Ishikawa (cell line): ENCODE measurements around the gene DROSHA.

ENCODE experiments used
- CEBPB ChIP-seq: IDR thresholded peaks from 2 replicates; pipeline ENCODE4 v1.6.1; 2012
- CREB1 ChIP-seq: IDR thresholded peaks from 2 replicates; pipeline ENCODE4 v1.6.1; 2012; ENCODE audit warnings: low read depth
- EGR1 ChIP-seq: IDR thresholded peaks from 2 replicates; pipeline ENCODE4 v1.6.1; 2012
- EP300 ChIP-seq: IDR thresholded peaks from 2 replicates; pipeline ENCODE4 v1.6.1; 2012; ENCODE audit warnings: borderline replicate concordance
- FOXM1 ChIP-seq: IDR thresholded peaks from 2 replicates; pipeline ENCODE4 v1.6.1; 2012; ENCODE audit warnings: low read depth, borderline replicate concordance
- NFIC ChIP-seq: IDR thresholded peaks from 2 replicates; pipeline ENCODE4 v1.6.1; 2012
- RAD21 ChIP-seq: IDR thresholded peaks from 2 replicates; pipeline ENCODE4 v1.6.1; 2012; ENCODE audit warnings: low read depth
- REST ChIP-seq: IDR thresholded peaks from 2 replicates; pipeline ENCODE4 v1.6.1; 2012; ENCODE audit warnings: low read depth, mild to moderate bottlenecking
- TAF1 ChIP-seq: IDR thresholded peaks from 2 replicates; pipeline ENCODE4 v1.6.1; 2012; ENCODE audit warnings: low read depth, mild to moderate bottlenecking
- TCF12 ChIP-seq: IDR thresholded peaks from 2 replicates; pipeline ENCODE4 v1.6.1; 2012; ENCODE audit warnings: low read depth
- YY1 ChIP-seq: IDR thresholded peaks from 2 replicates; pipeline ENCODE4 v1.6.1; 2012; ENCODE audit warnings: low read depth
- ZBTB7A ChIP-seq: IDR thresholded peaks from 2 replicates; pipeline ENCODE4 v1.6.1; 2012; ENCODE audit warnings: low read depth
- TF ChIP-seq, protein P1 (sequence below): IDR thresholded peaks from 2 replicates; pipeline ENCODE4 v1.6.1; 2012
- TF ChIP-seq, protein P2 (sequence below): IDR thresholded peaks from 2 replicates; pipeline ENCODE4 v1.6.1; 2012

Gene DROSHA

DNA sequence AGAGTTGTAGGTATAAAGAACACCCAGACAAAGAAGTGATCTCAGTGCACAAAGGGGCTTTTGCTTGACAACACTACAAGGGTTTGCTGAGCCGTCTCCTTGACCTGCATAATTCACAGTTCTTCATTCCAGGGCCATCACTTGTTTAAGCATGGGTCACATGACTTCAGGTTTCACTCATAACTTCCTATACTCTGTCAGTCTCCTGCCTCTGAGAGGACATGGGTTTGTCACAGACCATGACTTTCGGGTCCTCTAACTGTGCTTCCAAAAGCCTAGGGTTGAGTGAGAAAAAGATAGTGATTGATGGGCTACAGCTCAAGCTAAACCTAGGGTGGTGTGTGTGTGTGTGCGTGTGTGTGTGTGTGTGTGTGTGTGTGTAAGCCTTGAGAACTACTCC, 172.1 kb downstream of the DROSHA start:
- TF ChIP-seq ZBTB7A (no peak), REST (no peak), CEBPB (no peak), TAF1 (no peak), TCF12 (no peak), FOXM1 (no peak), YY1 (no peak), EGR1 (no peak), CREB1 (no peak), NFIC (no peak), RAD21 (no peak)
- TF ChIP-seq, protein P1, sequence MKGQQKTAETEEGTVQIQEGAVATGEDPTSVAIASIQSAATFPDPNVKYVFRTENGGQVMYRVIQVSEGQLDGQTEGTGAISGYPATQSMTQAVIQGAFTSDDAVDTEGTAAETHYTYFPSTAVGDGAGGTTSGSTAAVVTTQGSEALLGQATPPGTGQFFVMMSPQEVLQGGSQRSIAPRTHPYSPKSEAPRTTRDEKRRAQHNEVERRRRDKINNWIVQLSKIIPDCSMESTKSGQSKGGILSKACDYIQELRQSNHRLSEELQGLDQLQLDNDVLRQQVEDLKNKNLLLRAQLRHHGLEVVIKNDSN = no peak
- TF ChIP-seq, protein P2, sequence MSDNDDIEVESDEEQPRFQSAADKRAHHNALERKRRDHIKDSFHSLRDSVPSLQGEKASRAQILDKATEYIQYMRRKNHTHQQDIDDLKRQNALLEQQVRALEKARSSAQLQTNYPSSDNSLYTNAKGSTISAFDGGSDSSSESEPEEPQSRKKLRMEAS = no peak

- TF ChIP-seq EP300 = no peak
- TF ChIP-seq RAD21 = no peak
- TF ChIP-seq EGR1 = no peak
- TF ChIP-seq CEBPB = no peak
- TF ChIP-seq, protein P1 = no peak
- no peak for TF ChIP-seq YY1
- TF ChIP-seq TAF1 = no peak
- TF ChIP-seq, protein P2 = no peak
- no peak for TF ChIP-seq REST
Measured at GRCh38 chr5:31357038-31357437, 174.9 kb downstream of the DROSHA start.

GRCh38 chr5:31355337-31355736, 176.6 kb downstream of the DROSHA start:
- TF ChIP-seq, protein P2 = no peak
- no peak for TF ChIP-seq NFIC
- TF ChIP-seq TAF1 = no peak
- TF ChIP-seq, protein P1 = no peak
- TF ChIP-seq ZBTB7A = no peak
- TF ChIP-seq EP300 = no peak
- TF ChIP-seq YY1 = no peak
- no peak for TF ChIP-seq FOXM1
- TF ChIP-seq REST = no peak
